DMS79 (cell line): ENCODE data around the gene SMYD3.
A peak's percentile ranks its signal among the peaks of the same experiment; 100 is the strongest.

Experiments used
- DNase-seq: peaks from one replicate; lab custom pipeline; 2025; lab: John Stamatoyannopoulos, UW

The SMYD3 gene

DNA sequence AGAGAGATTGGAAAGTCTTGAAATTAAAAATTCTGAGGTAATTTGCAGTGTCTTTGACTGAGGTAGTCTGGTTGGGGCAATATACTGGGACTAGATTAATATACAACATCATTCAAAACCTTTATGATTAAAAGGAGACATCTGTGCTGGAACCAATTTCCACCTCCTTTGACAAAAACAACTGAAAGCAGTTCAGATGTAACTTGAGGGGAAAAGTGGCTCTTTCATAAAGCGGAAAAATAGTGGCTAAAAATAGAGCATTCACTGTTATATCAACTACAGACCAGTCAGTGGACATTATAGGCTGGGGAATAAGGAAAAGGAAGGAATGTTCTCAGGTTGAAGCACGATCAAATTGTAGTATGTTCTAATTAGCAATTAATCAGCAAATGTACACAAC, 635.9 kb downstream of the SMYD3 start:
- no peak for DNase-seq

DNA sequence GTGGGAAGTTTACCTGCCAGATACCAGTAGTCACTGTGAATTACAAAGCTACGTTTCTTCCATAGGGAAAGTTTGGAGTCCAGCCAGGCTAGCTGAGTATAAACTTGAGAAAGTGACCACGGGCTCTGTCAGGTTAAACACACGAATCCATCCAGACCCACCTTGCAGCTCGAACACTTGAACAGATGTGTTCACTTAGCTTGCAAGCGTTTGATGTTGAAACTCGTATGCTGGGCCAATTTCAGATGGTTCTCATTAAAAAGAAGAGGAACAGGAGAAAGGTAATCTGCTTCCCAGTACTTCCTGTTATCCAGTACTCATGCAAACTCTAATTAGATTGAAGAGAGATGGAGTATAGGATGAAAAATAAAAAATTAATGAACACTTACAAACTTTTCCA, 636.4 kb downstream of the SMYD3 start:
- DNase-seq: no peak

DNA sequence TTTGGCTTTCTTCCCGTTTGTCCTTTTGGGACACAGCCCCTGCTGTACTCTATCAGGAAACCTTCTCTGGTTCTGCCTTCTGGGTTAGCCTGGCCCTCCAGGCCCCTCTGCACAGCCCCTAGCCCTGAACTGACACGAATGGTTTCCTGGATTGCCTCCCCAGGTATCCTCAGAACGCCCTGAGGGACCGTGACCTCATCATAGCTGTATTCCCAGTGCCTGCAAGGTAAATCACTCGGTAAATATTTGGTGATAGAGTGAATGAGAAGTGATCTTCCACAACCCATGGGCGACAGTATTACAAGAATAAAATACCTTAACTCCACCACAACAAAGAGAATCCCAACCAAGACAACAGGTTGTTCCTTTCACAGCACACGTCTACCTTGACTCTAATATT, 637.2 kb downstream of the SMYD3 start:
- DNase-seq: peak; percentile 33

DNA sequence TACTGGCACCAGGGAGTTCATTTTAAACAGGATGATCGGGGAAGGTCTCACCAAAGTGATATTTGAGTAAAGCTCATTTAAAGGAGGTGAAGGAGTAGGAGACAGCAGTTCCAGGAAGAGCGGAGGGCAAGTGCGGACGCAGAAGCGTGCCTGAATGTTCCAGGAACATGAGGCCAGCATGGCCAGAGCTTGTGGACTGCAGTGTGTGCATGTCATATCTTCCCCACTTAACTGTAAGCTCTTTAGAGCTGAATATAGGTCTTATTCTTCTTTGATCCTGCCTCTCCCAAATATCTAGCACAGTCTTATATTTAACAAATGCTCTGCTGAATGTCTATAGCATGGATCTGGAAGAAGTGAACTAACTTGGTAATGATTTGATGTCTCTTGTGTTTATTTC, 639.3 kb downstream of the SMYD3 start:
- DNase-seq: no peak

DNA sequence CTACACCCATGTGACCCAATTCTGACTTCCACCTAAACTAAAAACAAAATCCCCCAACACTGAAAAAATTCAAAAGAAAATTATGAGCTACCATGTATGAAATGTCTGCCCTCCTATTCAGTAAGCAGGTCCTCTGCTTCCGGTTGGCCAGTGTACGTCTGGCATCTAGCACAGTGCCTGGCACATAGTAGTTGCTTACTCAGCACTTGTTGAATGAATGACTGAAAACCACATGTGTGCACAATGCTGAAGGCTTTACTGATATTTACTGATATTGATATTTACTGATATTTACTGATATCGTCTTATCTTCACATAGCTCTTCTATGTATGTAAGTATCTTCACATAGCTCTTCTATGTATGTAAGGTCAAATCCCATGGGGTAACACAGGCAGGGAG, 642.2 kb downstream of the SMYD3 start:
- no peak for DNase-seq

DNA sequence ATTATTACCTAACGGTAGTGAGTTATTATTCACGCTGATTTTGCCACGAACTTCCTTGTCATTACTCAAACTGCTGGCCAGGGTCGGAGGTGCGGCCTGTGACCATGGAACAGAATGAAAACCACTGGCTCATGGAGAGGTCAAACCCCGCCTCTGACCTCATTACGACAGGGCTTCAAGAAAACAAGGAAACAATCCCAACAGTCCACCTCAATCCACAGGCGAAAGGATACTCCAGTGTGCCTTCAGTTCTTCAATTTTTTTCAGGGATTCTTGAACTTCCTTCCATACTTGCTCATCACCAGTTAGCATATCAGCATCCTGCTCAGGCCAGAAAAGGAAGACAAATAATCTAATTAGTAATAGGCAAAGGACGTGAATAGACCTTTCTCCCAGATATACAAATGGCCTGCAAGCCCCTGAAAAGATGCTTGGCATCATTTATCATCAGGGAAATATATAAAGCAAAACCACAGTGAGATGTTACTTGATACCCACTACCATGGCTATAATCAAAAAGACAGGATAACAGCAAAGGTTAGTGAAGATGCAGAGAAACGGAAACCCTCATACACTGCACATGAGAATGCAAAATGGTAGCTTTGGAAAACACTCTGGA, 643.4 kb downstream of the SMYD3 start:
- DNase-seq: no peak

DNA sequence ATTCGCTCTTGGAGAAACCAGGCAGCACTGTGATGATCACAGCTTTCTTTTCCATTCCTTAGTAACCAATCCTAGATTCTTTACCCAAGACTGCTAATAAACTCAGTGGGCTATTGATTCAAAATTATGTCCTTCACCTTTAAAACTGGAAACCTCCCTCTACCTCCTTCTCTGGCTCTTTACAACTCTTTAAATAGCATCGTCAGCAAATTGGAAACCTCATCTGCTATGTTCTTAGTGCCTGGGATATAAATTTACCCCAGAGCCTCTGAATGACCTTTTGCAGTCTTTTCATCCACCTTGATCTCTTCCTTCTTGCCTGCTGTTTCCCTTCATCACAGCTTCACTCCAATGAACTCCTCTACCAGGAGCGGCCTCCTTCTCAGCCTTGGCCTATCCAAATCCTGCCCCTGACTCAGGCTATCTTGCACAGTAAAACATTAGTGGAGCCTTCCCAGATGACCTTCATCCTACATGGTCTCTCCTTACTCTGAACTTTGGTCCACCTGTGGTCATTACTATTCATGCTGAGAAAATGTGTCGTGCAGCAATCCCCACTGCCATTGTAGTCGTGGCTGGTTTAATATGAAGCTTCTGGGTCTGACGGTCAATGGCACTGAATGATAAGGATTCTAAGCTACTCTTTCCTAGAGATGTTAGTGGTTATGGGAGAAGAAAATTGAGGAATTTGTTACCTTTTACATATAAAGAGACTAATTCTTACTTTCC, 644.1 kb downstream of the SMYD3 start:
- no peak for DNase-seq

DNA sequence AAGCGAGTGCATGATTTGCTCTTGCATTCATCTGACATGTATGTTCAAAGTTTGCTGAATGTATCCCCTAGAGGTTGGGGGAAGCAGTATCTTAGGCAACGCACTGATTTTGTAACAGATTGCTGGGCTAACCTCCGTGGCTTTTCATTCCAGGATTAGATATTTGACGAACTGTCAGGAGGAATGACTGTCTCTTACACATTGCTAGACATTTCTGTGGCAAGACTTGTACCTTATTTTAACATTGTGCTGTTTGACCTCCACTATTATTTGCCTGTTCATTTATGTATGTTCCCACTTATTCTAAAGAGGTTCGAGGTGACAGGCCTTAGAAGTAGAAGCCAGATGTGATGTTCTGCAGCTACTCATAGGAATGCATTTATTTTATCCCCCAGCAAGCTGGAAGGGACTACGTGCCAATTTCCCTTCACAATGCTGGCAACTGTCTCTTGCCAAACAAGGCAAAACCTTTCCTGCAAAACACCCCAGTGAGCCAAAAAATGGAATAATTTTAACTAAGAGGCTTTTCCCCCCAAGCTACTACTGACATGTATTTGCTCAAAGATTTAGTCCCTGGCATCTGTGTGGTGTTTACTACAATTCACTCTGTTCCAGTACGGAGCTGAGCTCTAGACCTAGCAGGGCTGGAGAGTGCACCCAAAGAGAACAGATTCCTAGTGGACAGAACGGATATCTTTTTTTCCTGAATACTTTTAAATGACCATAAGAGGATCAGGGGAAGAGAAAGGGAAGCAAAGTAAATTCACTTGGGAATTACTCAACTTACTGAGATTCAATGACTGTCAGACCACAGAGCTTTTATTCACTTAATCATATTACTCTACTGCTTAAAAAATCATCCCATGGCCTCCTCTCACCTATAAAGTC, 646.2 kb downstream of the SMYD3 start:
- DNase-seq: no peak

DNA sequence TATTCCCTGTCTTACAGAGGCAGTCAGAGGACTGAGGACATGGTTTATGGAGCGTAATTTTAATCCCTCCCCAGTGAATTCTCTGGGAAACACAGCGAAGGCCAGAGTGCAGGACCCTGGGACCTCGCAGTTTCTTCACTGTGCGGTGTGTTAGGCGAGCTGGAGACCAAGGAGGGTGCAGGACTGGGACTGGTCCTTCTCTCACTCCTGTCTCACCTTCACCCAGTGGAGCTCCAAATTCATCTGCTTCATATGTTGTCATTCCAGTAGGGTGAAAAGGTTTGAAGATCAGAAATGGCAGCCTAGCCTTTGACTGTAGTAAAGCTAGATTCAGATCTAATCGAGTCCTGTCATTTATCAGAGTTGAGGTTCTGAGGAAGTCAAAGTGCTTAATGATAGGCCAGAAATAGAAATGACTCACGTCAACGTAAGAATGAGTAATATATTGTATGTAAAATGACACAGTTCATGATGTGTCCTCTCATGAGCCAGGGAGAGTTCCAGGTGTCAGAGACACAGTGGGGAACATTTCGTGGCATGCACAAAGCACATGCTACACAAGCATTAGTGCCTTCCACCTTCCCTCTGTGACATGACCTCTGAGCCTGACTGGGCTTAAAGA, 647.5 kb downstream of the SMYD3 start:
- no peak for DNase-seq

DNA sequence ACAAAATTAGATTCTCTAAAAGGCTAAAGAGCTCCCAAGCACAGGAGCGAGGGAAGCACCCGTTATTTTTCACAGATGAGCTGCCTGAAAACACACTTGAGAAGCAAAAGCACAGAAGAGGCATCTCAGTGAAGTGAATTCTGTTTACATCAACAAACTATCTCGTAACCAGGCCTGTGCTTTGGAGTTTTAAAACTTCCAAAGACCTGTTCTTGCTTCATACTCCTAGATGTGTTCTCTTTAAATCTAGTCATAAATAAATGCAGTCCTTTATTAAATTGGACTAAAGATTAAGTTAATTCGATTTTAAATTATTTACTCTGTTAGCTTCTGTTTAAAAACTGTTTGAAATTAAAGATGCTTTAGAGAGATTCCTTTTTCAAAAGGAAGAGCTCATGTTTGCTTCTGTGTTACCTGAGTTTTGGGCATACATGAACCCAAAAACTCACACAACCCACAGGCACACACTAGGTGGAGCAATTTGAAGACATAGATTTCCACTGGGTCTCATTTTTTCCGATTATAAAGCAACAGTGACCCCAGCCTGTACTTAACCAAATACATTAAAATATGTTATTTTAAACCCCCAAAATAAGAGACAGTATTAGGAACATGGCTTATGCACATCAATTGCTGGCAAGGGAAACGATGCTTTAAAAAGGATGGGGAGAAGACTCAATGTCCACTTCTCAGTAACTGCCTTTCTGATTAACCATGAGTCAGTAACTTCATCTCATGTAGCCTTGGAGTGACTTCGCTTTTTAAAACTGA, 648.2 kb downstream of the SMYD3 start:
- DNase-seq: no peak

DNA sequence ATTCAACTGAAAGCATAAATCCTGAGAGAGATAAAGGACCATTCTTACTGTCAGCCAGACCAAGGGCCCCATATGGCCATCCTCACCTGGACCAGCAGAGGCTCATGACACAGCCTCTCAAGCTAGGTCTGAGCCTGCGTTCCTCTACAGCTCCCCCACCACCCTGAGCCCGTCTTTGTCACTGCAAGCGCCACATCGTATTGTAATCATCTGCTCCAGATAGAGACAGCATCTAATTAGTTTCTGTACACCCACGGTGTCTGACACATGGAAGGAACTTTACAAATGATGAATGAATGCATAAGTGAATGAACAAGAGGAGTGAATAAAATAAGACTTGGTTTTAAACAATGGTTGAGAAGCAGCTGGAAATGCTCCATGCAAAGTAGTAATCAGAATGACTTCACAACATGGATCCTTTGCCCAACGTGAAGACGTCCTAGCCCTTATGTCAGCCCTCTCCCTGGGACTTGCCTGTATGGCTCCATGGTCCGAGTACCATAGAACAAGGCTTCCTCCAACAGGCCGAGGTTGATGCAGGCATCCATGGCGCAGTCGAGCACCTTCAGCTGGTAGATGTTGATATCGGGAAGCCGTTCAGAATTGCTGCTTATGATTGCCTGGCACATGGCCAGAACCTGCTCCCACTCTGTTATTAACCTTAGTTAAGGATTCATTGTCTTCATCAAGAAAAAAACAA, 648.9 kb downstream of the SMYD3 start:
- DNase-seq: no peak

DNA sequence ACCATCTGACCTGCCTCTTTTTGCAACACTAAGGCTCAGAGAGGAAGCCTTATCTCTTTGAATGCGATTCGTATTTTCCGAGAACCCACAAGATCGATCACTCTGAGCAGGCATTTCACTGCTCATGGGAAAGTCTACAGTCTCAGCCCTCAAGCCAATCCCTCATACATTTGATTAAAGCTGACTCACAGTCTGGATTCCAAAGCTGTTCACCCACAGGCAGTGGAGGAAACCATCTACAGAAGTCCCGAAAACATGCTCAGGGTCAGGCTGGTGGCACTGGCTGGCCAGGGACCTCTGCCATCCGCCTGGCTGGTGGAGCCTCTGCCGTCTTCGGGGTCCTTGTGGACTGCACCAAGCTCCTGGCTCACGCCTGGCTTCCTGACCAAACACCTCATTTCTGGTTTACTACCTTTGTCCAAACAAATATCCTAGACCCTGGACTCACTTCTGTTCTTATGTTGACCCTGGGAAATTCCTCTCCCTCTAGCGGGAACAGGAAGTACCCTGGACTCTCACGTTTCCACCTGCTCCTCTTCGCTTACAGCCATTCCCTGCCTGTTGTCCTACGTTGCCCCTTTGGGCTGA, 650.0 kb downstream of the SMYD3 start:
- DNase-seq: no peak

DNA sequence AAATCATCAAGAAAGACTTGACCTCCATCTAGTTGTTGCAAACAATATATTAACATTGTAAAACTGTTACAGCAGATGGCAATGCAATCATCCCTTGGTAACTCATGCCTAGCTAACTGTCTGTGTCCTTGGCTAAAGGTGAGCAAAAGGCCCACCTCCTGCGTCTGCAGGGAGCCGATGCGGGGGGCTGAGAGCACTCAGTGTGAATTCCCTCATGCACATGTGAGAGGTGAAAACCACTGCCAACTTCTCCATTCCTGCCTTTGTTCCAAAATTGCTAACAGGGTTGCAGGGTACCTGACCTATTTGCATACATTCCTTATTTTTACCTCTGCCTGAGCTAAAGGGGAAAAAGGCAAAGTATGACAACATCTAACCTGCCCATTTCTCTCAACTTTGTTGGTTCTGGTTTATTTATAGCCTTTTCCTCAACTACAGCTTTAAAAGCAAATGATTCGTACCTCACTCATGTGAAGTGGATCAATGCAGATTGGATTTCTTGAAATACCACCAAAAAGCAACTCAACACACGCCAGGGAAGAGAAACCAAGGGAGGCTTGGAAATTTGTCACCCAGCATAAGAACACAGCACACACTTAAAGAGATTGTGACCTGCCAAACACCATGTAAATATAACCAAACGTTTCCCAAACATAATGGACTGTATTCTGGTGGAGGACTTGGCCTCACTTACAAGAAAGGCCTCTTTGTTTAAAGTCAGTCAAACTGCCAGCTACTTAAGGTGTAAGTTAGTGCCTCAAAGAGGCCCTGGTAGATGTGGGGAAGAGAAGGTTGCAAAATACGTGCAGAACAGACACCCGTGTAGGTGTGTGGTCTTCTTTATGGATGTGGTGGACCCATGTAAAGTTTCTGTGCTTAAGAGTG, 651.0 kb downstream of the SMYD3 start:
- no peak for DNase-seq

DNA sequence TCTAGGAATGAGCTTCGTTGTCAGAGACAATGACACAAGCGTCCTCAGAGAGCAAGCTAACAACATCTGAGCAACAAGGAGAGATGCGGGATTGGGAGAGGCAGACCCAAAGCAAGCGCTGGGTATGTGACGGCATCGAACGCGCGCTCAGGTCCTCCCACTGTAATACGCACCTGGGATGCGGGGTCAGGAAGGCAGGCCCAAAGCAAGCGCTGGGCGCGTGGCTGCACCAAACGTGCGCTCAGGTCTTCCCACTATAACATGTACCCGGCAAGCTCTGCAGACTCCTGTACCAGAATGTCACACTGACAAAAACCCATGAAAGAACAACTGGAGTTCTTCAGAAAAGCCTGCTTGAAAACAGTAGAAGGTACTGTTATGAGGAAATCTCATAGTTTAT, 653.8 kb downstream of the SMYD3 start:
- no peak for DNase-seq

DNA sequence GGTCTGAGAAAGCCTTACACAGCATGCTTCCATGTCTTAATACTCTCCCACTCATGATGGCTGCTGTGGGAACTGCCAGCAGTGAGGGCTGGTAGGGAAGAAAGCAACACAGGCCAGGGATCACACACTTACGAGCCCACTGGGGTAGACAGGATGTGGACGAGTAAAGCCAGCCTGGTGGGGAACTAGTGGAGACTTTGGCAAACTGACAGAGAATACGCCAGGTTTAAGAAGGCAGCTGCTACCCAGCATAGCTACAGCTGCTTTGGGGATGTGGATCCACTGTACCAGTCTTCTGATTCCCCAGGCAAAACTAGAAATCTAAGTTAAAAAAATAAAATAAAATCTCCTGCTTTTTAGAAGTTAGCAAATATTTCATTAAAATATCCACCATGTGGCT, 664.0 kb downstream of the SMYD3 start:
- no peak for DNase-seq

DNA sequence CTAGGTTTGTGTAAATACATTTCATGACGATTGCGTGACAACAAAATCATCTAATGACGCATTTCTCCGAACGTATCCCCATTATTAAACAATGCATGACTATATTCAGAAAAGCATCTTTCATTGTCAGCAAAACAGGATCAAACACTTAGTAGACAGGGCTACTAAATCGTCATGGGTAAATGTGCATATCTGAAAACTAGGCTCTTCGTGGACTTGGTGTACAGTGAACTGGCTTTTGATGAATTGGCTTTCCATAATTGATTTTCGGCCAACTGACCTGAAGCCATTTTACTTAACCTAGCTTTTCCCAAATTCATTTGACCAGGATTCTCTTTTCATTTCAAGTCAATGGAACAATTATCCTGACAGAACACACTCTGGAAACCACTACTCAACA, 665.0 kb downstream of the SMYD3 start:
- no peak for DNase-seq

DNA sequence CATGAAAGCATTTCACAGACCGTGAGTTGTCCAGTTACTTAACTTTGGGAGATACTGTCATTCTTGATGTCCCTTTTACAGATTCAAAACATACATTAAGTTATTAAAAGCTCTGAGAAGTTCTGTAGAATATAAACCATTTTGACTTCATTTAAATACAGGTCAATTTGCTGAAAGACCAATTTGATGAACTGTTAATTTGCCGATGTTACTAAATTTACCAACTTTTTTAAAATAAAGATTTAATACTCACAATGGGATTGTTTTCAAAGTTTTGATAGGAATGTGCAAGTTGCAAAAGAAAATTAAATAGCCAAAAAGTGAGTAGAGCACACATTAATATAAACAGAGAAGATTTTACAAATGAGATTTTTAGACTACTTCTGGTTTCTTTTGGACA, 666.1 kb downstream of the SMYD3 start:
- DNase-seq: no peak

DNA sequence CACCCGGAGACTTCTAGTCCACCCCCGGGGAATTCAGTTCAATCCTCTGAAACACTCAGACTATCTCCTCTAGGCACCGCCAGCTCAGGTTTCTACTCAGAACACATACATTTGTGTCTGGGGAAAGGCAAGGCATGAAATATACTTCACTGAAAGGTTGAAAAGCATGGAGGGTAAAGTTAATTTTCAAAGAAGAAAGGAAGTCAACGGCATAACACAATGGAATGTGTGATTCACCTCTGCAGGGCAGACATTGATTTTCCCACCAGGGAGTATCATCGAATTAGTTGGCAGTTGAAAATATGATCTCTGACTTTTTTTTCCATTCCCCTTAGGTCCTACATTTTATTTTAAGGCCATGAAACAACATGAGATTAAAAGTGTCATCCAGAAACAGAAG, 669.4 kb downstream of the SMYD3 start:
- no peak for DNase-seq

DNA sequence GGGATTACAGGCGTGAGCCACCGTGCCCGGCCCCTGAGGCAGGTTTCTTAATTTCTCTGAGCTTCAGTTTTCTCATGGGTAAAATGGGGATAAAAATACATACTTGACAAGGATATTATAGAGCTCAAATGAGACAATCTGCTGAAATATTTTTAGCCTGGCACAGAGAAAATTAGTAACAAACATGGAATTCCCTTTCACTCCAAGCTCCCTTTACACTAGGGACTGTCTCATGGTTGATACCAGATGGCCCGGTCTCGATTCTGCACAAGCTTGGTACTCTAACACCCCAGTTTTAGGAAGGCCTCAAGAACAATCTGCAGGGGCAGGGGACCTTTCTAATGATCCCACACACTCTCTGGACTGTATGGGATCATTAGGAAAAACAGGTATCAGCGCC, 671.7 kb downstream of the SMYD3 start:
- DNase-seq: no peak

DNA sequence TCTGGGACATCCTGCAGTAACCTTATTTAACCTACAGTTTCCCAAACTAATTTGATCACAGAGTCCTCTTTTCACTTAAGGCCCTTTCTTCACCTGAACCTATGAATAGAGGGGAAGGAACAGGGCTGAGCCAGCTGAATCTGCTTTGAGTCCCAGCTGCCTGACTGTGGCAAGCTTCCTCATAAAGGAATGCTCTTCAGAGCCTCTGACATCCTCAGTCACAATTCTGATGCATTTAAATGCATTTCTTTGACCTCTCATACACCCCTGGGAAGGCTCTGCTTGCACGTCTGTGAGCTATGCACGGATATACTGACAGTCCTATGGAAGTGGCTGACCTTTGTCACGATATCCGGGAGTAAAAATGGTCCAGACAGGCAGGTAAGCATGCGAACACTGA, 673.1 kb downstream of the SMYD3 start:
- DNase-seq: no peak
